Endothelial cell of umbilical vein (primary cell): ENCODE measurements around the gene PARVA.

Experiments used
- EZH2 ChIP-seq: IDR thresholded peaks from 2 replicates; pipeline ENCODE4 v1.6.1; 2012; ENCODE audit warnings: borderline replicate concordance, low read depth, mild to moderate bottlenecking, moderate library complexity, low read length, inconsistent platforms; ENCODE audit not compliant: severe bottlenecking
- FOS ChIP-seq: IDR thresholded peaks from 2 replicates; pipeline ENCODE4 v1.6.1; 2011; ENCODE audit warnings: mild to moderate bottlenecking, low read length, moderate library complexity, borderline replicate concordance; ENCODE audit not compliant: insufficient read depth
- MAX ChIP-seq: IDR thresholded peaks from 2 replicates; pipeline ENCODE4 v1.6.1; 2011; ENCODE audit not compliant: insufficient read depth, insufficient read length
- MYC ChIP-seq: IDR thresholded peaks from one replicate; pipeline ENCODE4 v1.6.1; 2011; ENCODE audit warnings: mild to moderate bottlenecking, low read depth, low read length
- POLR2A ChIP-seq: IDR thresholded peaks from 2 replicates; pipeline ENCODE4 v1.6.1; 2012; ENCODE audit warnings: low read depth, mild to moderate bottlenecking, control low read depth, low read length
- POLR2AphosphoS5 ChIP-seq: IDR thresholded peaks from 2 replicates; pipeline ENCODE4 v1.6.1; 2012; ENCODE audit warnings: low read depth, mild to moderate bottlenecking, control low read depth, low read length, moderate library complexity; ENCODE audit not compliant: insufficient read depth
- TF ChIP-seq, protein P1 (sequence below), 2 donors: IDR thresholded peaks; 1 replicate in 1 of 2; 2 replicates in 1 of 2; pipeline ENCODE4 v1.5.1; 2011; ENCODE audit warnings: low read length in 2 of 2, mild to moderate bottlenecking in 2 of 2, moderate library complexity in 2 of 2, control low read depth in 1 of 2, inconsistent platforms in 1 of 2, low read depth in 1 of 2; ENCODE audit not compliant: insufficient read depth in 1 of 2; ENCODE audit errors: extremely low read depth in 1 of 2

GRCh38 chr11:12474871-12475270, 97.5 kb downstream of the PARVA start:
- TF ChIP-seq, protein P1, sequence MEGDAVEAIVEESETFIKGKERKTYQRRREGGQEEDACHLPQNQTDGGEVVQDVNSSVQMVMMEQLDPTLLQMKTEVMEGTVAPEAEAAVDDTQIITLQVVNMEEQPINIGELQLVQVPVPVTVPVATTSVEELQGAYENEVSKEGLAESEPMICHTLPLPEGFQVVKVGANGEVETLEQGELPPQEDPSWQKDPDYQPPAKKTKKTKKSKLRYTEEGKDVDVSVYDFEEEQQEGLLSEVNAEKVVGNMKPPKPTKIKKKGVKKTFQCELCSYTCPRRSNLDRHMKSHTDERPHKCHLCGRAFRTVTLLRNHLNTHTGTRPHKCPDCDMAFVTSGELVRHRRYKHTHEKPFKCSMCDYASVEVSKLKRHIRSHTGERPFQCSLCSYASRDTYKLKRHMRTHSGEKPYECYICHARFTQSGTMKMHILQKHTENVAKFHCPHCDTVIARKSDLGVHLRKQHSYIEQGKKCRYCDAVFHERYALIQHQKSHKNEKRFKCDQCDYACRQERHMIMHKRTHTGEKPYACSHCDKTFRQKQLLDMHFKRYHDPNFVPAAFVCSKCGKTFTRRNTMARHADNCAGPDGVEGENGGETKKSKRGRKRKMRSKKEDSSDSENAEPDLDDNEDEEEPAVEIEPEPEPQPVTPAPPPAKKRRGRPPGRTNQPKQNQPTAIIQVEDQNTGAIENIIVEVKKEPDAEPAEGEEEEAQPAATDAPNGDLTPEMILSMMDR (IDR thresholded peaks at IDR 0.05; ENCODE audit: extremely low read depth in 1 of 2, insufficient read depth in 1 of 2, low read depth in 1 of 2, low read length in 2 of 2) = no peak
- TF ChIP-seq POLR2AphosphoS5 (no peak), MAX (no peak), POLR2A (no peak), FOS (no peak), EZH2 (no peak), MYC (no peak)
